Stimulated activated naive CD8-positive, alpha-beta T cell treated with anti-CD3 and anti-CD28 coated beads, Interleukin-15, Interleukin-2, amounts not matched to agents 100 ng/mL and 50 ng/mL, for 24 hours (primary cell): Measurements from ENCODE around the gene COX7B2.

Source experiments
- H3K27ac Mint-ChIP-seq: one replicate; pipeline ENCODE4 v1.8.0; 2021; ENCODE audit warnings: mild to moderate bottlenecking, mixed read lengths
- H3K27me3 Mint-ChIP-seq: one replicate; pipeline ENCODE4 v1.8.0; 2021; ENCODE audit warnings: mixed read lengths
- H3K36me3 Mint-ChIP-seq: one replicate; pipeline ENCODE4 v1.8.0; 2021; ENCODE audit warnings: low read depth, mixed read lengths
- H3K4me1 Mint-ChIP-seq: one replicate; pipeline ENCODE4 v1.8.0; 2021; ENCODE audit warnings: low read depth, mixed read lengths
- H3K4me3 Mint-ChIP-seq: one replicate; pipeline ENCODE4 v1.8.0; 2021; ENCODE audit warnings: mild to moderate bottlenecking, mixed read lengths
- H3K9me3 Mint-ChIP-seq: one replicate; pipeline ENCODE4 v1.8.0; 2021; ENCODE audit warnings: mixed read lengths

COX7B2 gene, protein sequence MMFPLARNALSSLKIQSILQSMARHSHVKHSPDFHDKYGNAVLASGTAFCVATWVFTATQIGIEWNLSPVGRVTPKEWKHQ

DNA sequence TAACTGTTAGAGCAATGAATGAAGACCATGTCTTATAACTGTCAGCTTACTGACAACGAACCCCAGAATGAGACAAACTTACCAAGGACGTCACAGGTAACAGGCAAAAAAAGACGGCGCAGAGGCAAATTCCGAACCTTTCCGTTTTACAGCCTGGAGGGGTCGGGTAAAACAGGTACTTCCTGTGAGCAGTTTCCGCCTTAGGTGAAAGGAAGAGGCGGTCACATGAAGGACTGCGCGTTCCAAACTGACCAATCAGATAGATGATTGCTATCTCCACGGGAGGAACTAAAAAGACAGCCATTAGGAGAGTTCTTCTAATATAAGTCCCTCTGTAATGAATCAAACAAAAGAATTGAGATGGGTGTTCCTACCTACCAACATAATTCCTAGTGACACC is at the start of gene COX7B2:
TSS of gene COX7B2 (minus strand) at position 168 of the 400 bp plus-strand sequence. CDS start 174,053 bp downstream, outside the sequence.
- Mint-ChIP-seq H3K4me3 (no peak within 1 kb of the TSS), H3K27me3 (no peaks in the 10 kb centered on the region), H3K4me1 (no peaks in the 10 kb centered on the region), H3K9me3 (peaks cover 7% of the 10 kb centered on the region), H3K27ac (no peak within 1 kb of the TSS), H3K36me3 (no peaks in the 10 kb centered on the region)

- no peaks in the 10 kb centered on the region for H3K4me1 Mint-ChIP-seq
- H3K9me3 Mint-ChIP-seq: no peaks in the 10 kb centered on the region
- H3K27ac Mint-ChIP-seq: no peak overlapping the region
- H3K36me3 Mint-ChIP-seq: no peaks in the 10 kb centered on the region
- no peak overlapping the region for H3K4me3 Mint-ChIP-seq
- no peaks in the 10 kb centered on the region for H3K27me3 Mint-ChIP-seq
Measured at GRCh38 chr4:46956451-46956850, 47.4 kb upstream of the COX7B2 start.

- no peak overlapping the region for H3K4me3 Mint-ChIP-seq
- H3K27me3 Mint-ChIP-seq: no peaks in the 10 kb centered on the region
- H3K4me1 Mint-ChIP-seq: no peaks in the 10 kb centered on the region
- no peaks in the 10 kb centered on the region for H3K36me3 Mint-ChIP-seq
- H3K9me3 Mint-ChIP-seq: no peaks in the 10 kb centered on the region
- no peak overlapping the region for H3K27ac Mint-ChIP-seq
Measured at GRCh38 chr4:46955601-46956000, 46.6 kb upstream of the COX7B2 start.

DNA sequence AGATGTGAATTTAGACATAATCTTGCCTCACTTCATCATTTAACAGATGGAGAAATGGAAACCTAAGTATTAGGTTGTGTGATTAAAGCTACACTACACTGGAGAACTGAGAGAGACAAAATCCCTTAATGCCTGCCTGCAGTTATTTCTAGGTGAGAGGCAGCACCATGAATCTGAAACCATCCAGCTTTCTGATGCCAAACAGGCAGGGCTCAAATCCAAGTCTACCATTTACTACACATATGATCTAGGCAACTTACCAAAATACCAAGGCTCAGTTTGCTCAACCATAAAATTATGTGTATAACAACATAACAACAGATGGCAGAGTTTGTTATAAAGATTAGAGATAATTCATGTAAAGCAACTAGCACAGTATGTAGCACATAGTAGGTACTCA is 45.6 kb upstream of the COX7B2 start:
- H3K4me3 Mint-ChIP-seq: no peak overlapping the region
- no peaks in the 10 kb centered on the region for H3K4me1 Mint-ChIP-seq
- H3K27me3 Mint-ChIP-seq: no peaks in the 10 kb centered on the region
- H3K9me3 Mint-ChIP-seq: no peaks in the 10 kb centered on the region
- H3K27ac Mint-ChIP-seq: no peak overlapping the region
- no peaks in the 10 kb centered on the region for H3K36me3 Mint-ChIP-seq

DNA sequence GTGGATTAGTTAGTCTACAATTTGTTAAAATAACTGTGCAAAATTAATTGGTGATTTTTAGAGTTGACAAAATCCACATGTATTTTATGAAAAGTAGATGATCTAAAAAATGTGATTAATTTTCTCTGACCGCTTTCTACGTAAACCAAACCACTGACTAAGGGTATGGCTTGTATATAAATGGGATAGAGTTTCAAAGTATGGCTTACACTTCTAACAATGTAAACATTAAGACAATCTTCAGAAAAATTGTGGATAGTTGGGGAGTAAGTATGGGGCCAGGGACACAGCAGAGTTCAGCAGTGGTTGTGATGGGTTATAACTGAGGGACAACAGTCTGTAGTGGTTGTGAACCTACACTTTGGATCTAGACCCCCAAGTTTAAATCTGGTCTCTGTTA is 44.5 kb upstream of the COX7B2 start:
- Mint-ChIP-seq H3K36me3 (no peaks in the 10 kb centered on the region), H3K4me1 (no peaks in the 10 kb centered on the region), H3K4me3 (no peak overlapping the region), H3K9me3 (no peaks in the 10 kb centered on the region), H3K27me3 (no peaks in the 10 kb centered on the region), H3K27ac (no peak overlapping the region)

DNA sequence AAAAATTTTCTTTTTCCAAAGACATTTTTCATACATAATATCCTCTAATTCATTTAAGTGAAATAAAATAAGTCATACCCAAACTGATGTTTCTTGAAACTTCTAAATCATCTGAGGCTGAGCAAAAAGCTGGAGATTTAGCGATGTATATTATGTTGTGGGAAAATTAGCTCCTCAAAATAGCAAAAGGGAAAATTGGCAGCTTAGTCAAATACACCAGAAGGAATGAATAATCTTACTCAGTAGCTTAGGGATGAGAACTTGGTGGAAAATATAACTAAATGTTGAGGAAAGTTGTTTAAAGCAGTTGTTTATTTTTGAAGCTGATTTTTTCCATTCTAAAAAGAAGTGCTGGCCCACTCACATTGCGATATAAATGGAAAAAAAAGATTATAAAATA is 43.4 kb upstream of the COX7B2 start:
- Mint-ChIP-seq H3K36me3 (no peaks in the 10 kb centered on the region), H3K9me3 (no peaks in the 10 kb centered on the region), H3K4me3 (no peak overlapping the region), H3K27ac (no peak overlapping the region), H3K4me1 (no peaks in the 10 kb centered on the region), H3K27me3 (no peaks in the 10 kb centered on the region)

- Mint-ChIP-seq H3K9me3 (no peaks in the 10 kb centered on the region), H3K4me3 (no peak overlapping the region), H3K4me1 (no peaks in the 10 kb centered on the region), H3K27ac (no peak overlapping the region), H3K27me3 (no peaks in the 10 kb centered on the region), H3K36me3 (no peaks in the 10 kb centered on the region)
Measured at GRCh38 chr4:46950826-46951225, 41.8 kb upstream of the COX7B2 start.

DNA sequence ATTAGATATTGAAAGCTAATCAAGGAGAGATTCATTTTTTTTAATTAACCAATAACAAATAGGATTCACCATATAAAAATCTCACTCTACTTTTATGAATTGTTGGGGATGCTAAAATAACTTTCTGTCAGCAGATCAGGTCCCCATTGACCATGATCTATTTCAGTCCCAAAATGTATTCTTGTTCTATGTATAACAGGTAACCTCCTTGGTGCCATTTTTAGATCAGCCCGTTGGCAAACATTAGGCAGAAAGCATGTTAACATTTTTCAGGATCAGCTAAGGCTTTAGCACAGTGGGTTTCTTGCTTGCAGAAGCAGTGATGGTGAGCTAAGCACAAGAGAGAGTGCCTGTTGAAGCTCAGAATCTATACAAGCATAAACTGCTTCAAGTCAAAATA is 40.8 kb upstream of the COX7B2 start:
- Mint-ChIP-seq H3K27me3 (no peaks in the 10 kb centered on the region), H3K27ac (no peak overlapping the region), H3K4me1 (no peaks in the 10 kb centered on the region), H3K9me3 (no peaks in the 10 kb centered on the region), H3K36me3 (no peaks in the 10 kb centered on the region), H3K4me3 (no peak overlapping the region)

DNA sequence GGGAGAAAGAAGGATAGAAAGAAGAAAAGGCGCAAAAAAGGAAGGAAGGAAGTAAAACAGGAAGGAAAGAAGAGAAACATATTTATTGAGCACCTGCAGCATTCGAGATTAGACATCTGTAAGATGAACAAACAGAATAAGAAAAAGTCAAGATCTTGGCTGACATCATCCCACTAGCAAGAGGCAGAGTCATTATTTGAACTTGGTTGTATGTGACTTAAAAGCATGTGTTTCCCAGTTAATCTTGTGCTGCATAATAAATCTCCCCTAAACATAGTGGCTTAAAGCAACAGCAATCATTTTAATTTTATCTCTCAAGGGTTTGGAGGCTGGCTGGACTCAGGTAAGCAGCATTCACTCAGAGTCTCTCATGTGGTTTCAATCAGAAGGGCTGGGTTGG is 38.5 kb upstream of the COX7B2 start:
- H3K4me1 Mint-ChIP-seq: no peaks in the 10 kb centered on the region
- no peaks in the 10 kb centered on the region for H3K27me3 Mint-ChIP-seq
- H3K9me3 Mint-ChIP-seq: no peaks in the 10 kb centered on the region
- H3K4me3 Mint-ChIP-seq: no peak overlapping the region
- no peak overlapping the region for H3K27ac Mint-ChIP-seq
- no peaks in the 10 kb centered on the region for H3K36me3 Mint-ChIP-seq

DNA sequence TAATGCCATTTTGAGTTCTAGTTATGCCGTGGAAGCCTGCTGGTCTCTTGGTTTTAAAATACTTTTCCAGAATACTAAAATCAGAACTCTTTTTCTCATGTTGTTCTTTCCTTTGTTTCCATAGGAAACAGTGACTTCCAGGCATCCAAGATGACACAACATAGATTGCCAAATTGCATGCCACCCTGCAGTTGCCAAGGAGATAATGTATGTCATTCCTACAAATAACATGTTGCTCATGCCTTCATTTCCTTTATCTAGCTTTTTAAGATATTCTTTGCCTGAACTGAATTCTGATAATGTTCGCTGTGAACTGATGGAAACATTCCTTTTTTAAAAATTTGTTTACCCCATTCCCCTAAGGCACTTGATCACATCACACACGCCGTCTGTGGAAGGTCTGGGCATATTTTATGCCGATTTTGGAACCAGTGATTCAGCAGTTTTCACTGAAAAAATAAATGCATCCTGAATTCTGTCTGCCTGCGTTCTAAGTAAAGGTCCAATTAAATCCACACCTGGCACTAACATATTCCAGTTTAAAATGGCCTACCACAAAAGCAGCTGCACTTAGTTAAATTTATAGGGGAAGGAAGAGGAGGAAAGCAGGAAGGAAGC is 38.0 kb upstream of the COX7B2 start:
- H3K9me3 Mint-ChIP-seq: no peaks in the 10 kb centered on the region
- H3K27me3 Mint-ChIP-seq: no peaks in the 10 kb centered on the region
- H3K4me3 Mint-ChIP-seq: no peak overlapping the region
- H3K36me3 Mint-ChIP-seq: no peaks in the 10 kb centered on the region
- H3K4me1 Mint-ChIP-seq: no peaks in the 10 kb centered on the region
- H3K27ac Mint-ChIP-seq: no peak overlapping the region

- Mint-ChIP-seq H3K36me3 (no peaks in the 10 kb centered on the region), H3K27ac (no peak overlapping the region), H3K4me1 (no peaks in the 10 kb centered on the region)
Measured at GRCh38 chr4:46945062-46945461, 36.0 kb upstream of the COX7B2 start.

GRCh38 chr4:46944345-46944744 is 35.3 kb upstream of the COX7B2 start:
- Mint-ChIP-seq H3K9me3 (no peaks in the 10 kb centered on the region), H3K4me3 (no peak overlapping the region), H3K4me1 (no peaks in the 10 kb centered on the region), H3K27ac (no peak overlapping the region), H3K36me3 (no peaks in the 10 kb centered on the region), H3K27me3 (no peaks in the 10 kb centered on the region)

More at GRCh38 chr4:46945062-46945461, 36.0 kb upstream of the COX7B2 start:
- H3K4me3 Mint-ChIP-seq: no peak overlapping the region
- no peaks in the 10 kb centered on the region for H3K9me3 Mint-ChIP-seq
- H3K27me3 Mint-ChIP-seq: no peaks in the 10 kb centered on the region

DNA sequence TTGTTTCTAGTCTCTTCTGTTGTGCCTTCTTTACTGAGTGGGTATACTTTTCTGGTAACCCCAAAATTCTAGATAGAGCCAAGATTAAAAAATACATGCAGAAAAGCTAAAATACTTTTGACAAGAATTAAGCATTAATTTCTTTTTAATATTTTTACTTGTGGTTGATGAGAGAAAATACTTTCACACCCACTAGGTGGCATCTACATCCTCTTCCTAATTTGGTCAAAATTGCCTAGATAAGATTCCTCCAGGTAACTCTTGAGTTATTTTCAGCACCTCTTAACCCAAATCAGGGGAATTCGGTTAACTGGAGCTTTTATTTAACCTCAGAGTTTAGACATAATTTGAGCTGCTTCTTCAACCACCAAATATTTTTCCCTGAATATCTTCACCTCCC is 28.4 kb upstream of the COX7B2 start:
- Mint-ChIP-seq H3K9me3 (no peaks in the 10 kb centered on the region), H3K27ac (no peak overlapping the region), H3K4me1 (no peaks in the 10 kb centered on the region), H3K27me3 (no peaks in the 10 kb centered on the region), H3K4me3 (no peak overlapping the region), H3K36me3 (no peaks in the 10 kb centered on the region)

DNA sequence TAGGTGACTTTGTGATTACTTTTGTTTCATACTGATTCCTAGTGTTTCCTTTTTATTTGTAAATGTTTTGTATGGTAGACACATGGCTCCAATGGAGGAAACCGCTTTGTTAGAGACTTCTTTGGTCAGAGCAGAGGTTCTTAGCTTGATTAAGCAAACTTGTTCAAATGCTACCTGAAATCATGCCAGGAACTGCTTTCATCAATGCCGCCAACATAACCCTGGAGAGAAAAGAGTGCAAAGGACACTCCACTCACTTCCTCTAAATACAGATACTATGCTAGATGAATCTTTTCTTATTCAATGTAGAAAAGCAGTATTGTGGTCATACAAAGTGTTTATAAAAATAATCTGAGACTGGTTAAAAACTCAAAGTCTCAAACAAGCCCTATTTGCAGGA is 25.7 kb upstream of the COX7B2 start:
- Mint-ChIP-seq H3K27me3 (no peaks in the 10 kb centered on the region), H3K27ac (no peak overlapping the region), H3K9me3 (no peaks in the 10 kb centered on the region), H3K36me3 (no peaks in the 10 kb centered on the region), H3K4me1 (no peaks in the 10 kb centered on the region), H3K4me3 (no peak overlapping the region)

- Mint-ChIP-seq H3K4me1 (no peaks in the 10 kb centered on the region), H3K27me3 (no peaks in the 10 kb centered on the region), H3K4me3 (no peak overlapping the region), H3K27ac (no peak overlapping the region), H3K36me3 (no peaks in the 10 kb centered on the region), H3K9me3 (no peaks in the 10 kb centered on the region)
Measured at GRCh38 chr4:46933686-46934085, 24.6 kb upstream of the COX7B2 start.

DNA sequence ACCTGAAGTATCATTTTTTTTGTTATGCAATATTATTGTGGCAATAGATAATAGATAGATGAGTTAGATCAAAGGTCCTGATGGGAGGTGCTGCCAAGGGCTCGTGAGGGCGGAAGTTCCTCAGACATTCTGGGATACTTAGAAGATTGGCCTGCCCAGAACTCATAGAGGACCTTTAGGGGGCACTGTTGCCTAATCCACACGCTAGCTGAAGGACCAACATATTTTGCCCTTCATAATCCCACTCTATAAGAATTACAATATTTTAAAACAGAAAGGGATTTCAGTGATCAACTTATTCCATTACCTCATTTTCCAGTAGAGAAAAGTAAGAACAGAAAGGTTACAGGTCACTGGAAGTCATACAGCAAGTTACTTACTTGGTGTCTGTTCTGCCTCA is 22.9 kb upstream of the COX7B2 start:
- Mint-ChIP-seq H3K4me3 (no peak overlapping the region), H3K36me3 (no peaks in the 10 kb centered on the region), H3K9me3 (no peaks in the 10 kb centered on the region)

More for the DNA sequence above, 22.9 kb upstream of the COX7B2 start:
- Mint-ChIP-seq H3K27me3 (no peaks in the 10 kb centered on the region), H3K4me1 (no peaks in the 10 kb centered on the region), H3K27ac (no peak overlapping the region)
